GM23338 (cell line): ENCODE data around the gene POM121L12.

Source experiments
- CTCF ChIP-seq, 2 experiments: fragments of 200-600 bp in 1 of 2; sonication (generic) in 1 of 2; conservative IDR thresholded peaks; 2 replicates each; pipeline versions ENCODE4 v1.5.1 to v1.6.1; 2016 to 2017; ENCODE audit warnings: antibody characterized with exemption in 2 of 2, low read depth in 2 of 2, mild to moderate bottlenecking in 2 of 2, moderate library complexity in 1 of 2
- POLR2AphosphoS5 ChIP-seq: IDR thresholded peaks from 2 replicates; pipeline ENCODE4 v1.6.1; 2016; ENCODE audit warnings: antibody characterized with exemption, low read depth

- TF ChIP-seq CTCF (conservative IDR thresholded peaks at IDR 0.05; ENCODE audit: low read depth in 2 of 2) (no peak), POLR2AphosphoS5 (no peak)
These were observed 12.5 kb upstream of the POM121L12 start for GRCh38 chr7:53022893-53023292.
